ACC112 (cell line): ENCODE measurements around the gene PTGES.
A peak's percentile ranks its signal among the peaks of the same experiment; 100 is the strongest.

Source experiments
- H2AFZ ChIP-seq: fragments of 200-600 bp; sonication (generic); one replicate; pipeline ENCODE4 v1.6.0; 2017; ENCODE audit warnings: antibody characterized with exemption, low read length; ENCODE audit not compliant: unreplicated experiment
- H3K27ac ChIP-seq: fragments of 200-600 bp; sonication (generic); 2 replicates; pipeline ENCODE4 v1.5.1; 2014; ENCODE audit warnings: low read depth, mild to moderate bottlenecking, antibody characterized with exemption, low read length, moderate library complexity
- H3K27me3 ChIP-seq: fragments of 200-600 bp; sonication (generic); 2 replicates; pipeline ENCODE4 v1.6.1; 2014; ENCODE audit warnings: mild to moderate bottlenecking, antibody characterized with exemption, low read length, moderate library complexity, mixed read lengths; ENCODE audit not compliant: insufficient read depth
- H3K36me3 ChIP-seq: fragments of 200-600 bp; sonication (generic); 2 replicates; pipeline ENCODE4 v1.6.1; 2016; ENCODE audit warnings: mild to moderate bottlenecking, antibody characterized with exemption, low read length, moderate library complexity, mixed read lengths; ENCODE audit not compliant: insufficient read depth
- H3K4me1 ChIP-seq: fragments of 200-600 bp; sonication (generic); one replicate; pipeline ENCODE4 v1.6.1; 2016; ENCODE audit warnings: low read length, mixed read lengths; ENCODE audit not compliant: insufficient read depth, unreplicated experiment, control insufficient read depth
- H3K4me3 ChIP-seq: fragments of 200-600 bp; sonication (generic); 2 replicates; pipeline ENCODE4 v1.5.1; 2014; ENCODE audit warnings: mild to moderate bottlenecking, low read depth, low read length
- H3K79me2 ChIP-seq: fragments of 200-600 bp; sonication (generic); one replicate; pipeline ENCODE4 v1.6.0; 2016; ENCODE audit warnings: low read length; ENCODE audit not compliant: control insufficient read depth, unreplicated experiment, insufficient read depth

Gene PTGES

DNA sequence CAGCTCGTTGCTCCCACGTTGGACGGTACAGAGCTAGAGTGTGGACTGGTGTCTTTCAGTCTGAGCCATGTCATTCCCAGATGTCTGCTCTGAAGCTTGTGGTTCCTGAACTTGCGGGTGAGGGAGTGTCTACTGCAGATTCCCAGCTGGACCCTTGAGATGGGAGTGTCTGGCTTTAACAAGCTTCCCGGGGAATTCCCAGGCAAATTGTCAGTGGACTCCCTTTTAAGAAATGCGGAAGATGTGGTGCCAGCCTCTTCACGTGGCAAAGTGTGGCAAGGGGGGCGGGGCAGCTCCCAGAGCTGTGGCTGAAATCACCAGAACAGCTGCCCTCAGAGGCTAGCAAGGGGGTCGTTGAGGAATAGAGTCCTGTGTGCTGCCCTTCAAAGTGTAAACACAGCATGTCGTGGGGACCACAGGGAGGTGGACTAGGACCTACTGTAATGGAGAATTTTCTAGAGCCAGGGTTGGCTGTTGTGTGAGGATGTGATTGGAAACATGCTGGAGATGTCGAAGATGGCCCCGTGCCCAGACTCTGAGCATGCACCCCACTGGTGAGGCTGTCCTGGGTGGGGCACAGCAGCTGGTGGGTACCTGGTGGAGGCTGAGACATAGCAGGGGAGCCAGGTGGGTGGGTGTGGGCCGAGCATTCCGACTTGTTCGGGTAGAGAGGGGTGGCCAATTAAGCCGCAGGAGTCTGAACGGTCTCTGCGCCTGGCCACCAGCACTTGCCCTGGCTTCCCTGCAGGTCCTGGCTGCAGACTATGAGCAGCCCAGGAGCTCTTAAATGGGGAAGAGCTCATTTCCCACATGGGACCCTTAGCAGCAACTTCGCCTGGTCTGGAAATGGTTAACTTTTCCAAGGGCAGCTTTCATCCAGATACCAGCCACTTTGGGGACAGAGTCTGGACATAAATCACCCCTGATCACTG, 50.0 kb downstream of the PTGES start:
- Histone ChIP-seq H2AFZ (peak overlapping the region; percentile 1), H3K27me3 (no peaks in the 10 kb centered on the region), H3K4me3 (peak overlapping the region; percentile 22; the same call in 1 of the 2 replicates), H3K27ac (peak overlapping the region; percentile 83), H3K36me3 (no peaks in the 10 kb centered on the region), H3K4me1 (peaks cover 31% of the 10 kb centered on the region), H3K79me2 (peaks cover 17% of the 10 kb centered on the region)

DNA sequence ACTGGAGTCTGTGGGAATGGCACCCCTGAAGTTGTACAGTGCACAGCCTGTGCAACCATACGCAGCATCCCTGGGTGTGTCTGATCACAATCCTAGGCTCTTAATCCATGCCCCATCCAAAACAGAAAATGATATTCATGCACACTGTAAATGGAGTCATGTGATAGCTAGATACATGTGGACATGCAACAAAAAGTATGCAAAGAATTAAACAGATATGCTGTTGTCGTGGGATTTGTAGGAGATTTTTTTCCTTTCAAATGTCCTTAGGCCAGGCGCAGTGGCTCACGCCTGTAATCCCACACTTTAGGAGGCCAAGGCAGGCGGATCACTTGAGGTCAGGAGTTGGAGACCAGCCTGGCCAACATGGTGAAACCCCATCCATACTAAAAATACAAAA, 51.3 kb downstream of the PTGES start:
- H2AFZ ChIP-seq = no peak overlapping the region
- no peaks in the 10 kb centered on the region for H3K27me3 ChIP-seq
- H3K36me3 ChIP-seq = no peaks in the 10 kb centered on the region
- peaks cover 37% of the 10 kb centered on the region for H3K4me1 ChIP-seq
- H3K79me2 ChIP-seq = peaks cover 17% of the 10 kb centered on the region
- H3K27ac ChIP-seq = peak overlapping the region; percentile 83; the same call in 1 of the 2 replicates
- no peak overlapping the region for H3K4me3 ChIP-seq

DNA sequence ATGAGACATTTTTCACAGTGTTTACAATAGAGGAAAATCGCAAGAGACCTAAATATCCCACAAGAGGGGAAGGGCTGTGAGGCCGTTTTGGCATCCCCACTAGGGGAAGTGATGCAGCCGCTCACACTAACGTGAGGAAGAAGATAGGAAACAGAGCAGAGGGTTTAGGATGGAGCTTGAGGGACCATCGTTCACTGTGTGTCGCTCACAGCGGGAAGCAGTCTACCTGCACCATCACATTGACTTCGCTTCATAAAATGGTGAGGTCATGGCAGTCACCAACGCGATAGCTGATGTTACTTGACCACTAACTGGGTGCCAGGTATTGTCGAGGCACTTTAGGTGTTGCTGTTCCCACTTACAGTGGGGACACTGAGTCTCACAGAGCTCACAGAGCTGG, 51.8 kb downstream of the PTGES start:
- H2AFZ ChIP-seq = no peak overlapping the region
- no peaks in the 10 kb centered on the region for H3K27me3 ChIP-seq
- peaks cover 17% of the 10 kb centered on the region for H3K79me2 ChIP-seq
- no peak overlapping the region for H3K4me3 ChIP-seq
- peaks cover 37% of the 10 kb centered on the region for H3K4me1 ChIP-seq
- H3K36me3 ChIP-seq = no peaks in the 10 kb centered on the region
- H3K27ac ChIP-seq = 0 out of 2 replicates have a peak overlapping the region, but pooled peaks have one; percentile 83

DNA sequence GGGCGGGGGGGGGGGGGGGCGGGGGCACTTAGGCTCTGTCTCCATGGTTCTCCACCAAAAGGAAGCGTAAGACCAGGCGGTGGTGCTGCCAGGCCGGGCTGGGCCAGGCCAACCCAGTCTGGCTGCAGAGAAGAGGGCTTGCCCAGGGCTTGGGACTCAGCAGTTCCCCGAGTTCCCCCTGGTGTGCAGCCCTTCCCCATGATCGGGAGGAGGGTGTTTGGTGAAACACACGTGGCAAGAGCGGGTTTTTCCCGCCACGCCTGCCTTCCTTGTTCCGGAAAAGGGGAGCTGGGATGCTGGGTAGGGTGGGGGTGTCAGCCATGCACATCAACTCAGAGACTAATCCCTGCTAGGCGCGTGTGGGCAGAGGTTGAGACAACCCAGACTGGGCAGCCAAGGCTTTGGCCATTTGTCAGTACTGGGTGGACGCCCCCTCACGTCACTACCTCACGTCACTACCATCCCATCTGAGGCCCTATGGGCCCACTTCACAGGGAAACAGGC, 54.5 kb downstream of the PTGES start:
- no peak overlapping the region for H2AFZ ChIP-seq
- H3K36me3 ChIP-seq = no peaks in the 10 kb centered on the region
- H3K27me3 ChIP-seq = no peaks in the 10 kb centered on the region
- H3K4me1 ChIP-seq = peaks cover 43% of the 10 kb centered on the region
- H3K4me3 ChIP-seq = peak overlapping the region; percentile 80
- H3K27ac ChIP-seq = peak overlapping the region; percentile 98
- peaks cover 23% of the 10 kb centered on the region for H3K79me2 ChIP-seq

DNA sequence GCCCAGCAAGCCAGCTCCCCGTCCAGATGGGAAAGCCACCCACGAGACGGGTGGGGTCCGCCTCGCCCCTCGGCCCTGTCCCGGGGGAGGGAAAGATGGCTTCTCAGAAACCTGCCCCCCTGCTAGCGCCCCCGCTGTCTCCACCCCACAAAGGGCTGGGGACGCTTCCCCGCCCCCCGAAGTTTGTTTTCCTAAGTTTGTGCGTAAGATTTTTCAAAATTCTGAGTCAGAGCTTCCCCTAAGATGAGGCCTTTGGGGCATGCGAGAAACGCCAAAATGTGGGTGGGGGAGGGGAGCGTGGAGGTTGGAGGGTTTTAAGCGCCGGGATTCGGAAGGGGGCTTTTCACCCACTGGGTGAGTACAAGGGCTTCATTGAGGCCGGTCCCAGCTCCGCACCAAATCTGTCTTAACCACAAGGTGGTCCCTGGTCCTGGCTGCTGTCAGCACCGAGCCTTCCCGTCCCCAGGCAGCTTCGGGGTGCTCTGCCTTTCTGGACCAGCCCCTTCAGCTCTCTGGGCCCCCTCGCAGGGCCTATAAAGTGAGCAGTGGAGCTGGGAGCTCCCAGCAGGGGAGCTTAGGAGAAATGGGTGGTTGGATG, 55.1 kb downstream of the PTGES start:
- Histone ChIP-seq H3K27me3 (no peaks in the 10 kb centered on the region), H3K4me1 (peaks cover 37% of the 10 kb centered on the region), H3K27ac (peak overlapping the region; percentile 98), H3K79me2 (peaks cover 23% of the 10 kb centered on the region), H3K4me3 (peak overlapping the region; percentile 80), H2AFZ (no peak overlapping the region), H3K36me3 (no peaks in the 10 kb centered on the region)

DNA sequence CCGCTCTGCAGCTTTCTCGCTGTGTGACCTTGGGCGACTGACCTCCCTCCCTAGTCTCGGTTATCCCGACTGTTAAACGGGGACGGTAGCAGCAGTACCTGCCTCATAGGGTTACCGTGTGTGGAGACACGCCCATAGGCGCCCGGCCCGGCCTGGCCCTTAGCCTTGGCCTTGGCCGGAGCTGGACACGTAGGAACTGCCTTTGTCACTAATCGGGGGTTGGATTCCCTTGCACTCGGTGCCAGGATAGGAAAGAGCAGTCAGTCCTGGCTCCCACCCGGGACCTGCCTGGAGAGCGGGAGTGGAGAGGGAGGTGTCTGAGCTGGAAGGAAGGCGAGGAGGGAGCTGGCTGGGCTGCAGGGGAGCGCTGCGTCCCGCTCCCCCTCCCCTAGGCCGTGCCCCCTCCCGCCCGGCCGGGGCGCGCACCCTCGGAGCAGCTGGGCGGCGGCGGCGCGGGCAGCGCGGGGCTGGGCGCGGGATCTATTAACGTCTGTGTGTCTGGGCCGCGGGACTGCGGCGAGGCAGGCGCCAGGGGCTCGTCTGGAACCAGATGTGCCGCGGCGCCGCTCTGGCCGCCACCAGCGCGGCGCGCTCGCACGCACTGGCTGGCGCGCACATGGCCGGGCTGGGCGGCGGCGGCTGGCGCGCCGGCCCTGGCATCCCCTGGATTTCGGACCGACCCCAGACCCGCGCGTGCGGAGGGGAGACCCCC, 55.7 kb downstream of the PTGES start:
- peak overlapping the region; percentile 80 for H3K4me3 ChIP-seq
- H3K36me3 ChIP-seq = no peaks in the 10 kb centered on the region; the same call in 1 of the 2 replicates
- H2AFZ ChIP-seq = peak overlapping the region; percentile 4
- H3K79me2 ChIP-seq = peaks cover 19% of the 10 kb centered on the region
- H3K27me3 ChIP-seq = no peaks in the 10 kb centered on the region
- H3K27ac ChIP-seq = peak overlapping the region; percentile 98
- H3K4me1 ChIP-seq = peaks cover 32% of the 10 kb centered on the region

DNA sequence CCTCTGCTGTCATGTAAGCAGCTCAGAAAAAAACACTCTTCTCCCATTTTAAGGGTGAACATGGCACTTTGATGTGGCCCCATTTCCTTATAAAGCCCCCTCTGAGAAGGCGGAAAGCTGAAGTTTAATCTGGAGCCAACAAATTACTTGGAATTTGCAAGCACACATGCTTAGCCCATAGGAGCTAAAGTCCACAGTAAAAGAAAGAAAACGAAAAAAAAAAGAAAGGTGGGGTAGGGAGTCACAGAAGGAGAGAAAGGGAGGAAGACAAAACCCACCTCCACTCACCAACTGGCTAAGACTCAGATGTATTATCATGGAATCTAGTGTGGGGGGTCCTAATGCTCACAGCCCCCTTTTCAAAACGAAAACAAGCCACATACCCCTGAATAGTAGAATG, 57.0 kb downstream of the PTGES start:
- peak overlapping the region; percentile 36 for H3K27ac ChIP-seq
- H3K4me3 ChIP-seq = no peak overlapping the region
- H3K4me1 ChIP-seq = peaks cover 32% of the 10 kb centered on the region
- H3K36me3 ChIP-seq = no peaks in the 10 kb centered on the region; the same call in 1 of the 2 replicates
- H3K27me3 ChIP-seq = no peaks in the 10 kb centered on the region
- peaks cover 14% of the 10 kb centered on the region for H3K79me2 ChIP-seq
- no peak overlapping the region for H2AFZ ChIP-seq

DNA sequence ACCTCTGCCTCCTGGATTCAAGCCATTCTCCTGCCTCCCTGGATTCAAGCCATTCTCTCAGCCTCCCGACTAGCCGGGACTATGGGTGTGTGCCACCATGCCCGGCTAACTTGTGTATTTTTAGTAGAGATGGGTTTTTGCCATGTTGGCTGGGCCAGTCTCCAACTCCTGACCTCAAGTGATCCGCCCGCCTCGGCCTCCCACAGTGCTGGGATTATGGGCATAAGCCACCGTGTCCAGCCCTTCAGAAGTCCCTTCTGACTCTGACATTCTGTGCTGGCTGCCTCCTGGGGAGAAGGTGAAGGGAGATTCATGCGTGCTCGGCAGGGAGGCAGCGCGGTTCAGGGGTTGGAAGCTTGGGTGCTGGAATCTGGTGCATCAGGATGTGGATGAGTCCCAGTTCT, 58.6 kb downstream of the PTGES start:
- Histone ChIP-seq H2AFZ (no peak overlapping the region), H3K27me3 (no peaks in the 10 kb centered on the region), H3K4me3 (no peak overlapping the region), H3K27ac (peak overlapping the region; percentile 36), H3K4me1 (peaks cover 32% of the 10 kb centered on the region), H3K36me3 (no peaks in the 10 kb centered on the region; the same call in 1 of the 2 replicates), H3K79me2 (peaks cover 14% of the 10 kb centered on the region)

DNA sequence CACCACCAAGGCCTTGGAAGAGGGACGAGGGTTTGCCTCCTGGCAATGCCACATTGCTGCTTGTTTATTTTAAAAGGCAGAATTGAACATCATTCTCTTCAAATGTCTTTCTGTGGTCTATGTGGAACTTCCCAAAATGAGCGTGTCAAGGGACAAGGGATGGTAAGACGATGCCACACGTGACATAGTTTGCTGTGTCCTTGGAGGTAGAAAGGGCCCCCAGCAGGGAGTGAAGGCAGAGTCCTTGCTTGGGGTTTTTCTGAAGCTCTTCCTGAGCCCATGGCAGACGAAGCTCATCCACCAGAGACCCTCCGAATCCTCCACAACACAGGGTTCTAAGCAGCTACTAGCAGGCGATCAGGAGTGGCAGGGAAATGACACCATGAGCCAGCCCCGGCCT, 59.1 kb downstream of the PTGES start:
- Histone ChIP-seq H3K27ac (peak overlapping the region; percentile 36), H2AFZ (no peak overlapping the region), H3K4me3 (no peak overlapping the region), H3K79me2 (peaks cover 13% of the 10 kb centered on the region), H3K36me3 (no peaks in the 10 kb centered on the region; the same call in 1 of the 2 replicates), H3K27me3 (no peaks in the 10 kb centered on the region), H3K4me1 (peaks cover 28% of the 10 kb centered on the region)

DNA sequence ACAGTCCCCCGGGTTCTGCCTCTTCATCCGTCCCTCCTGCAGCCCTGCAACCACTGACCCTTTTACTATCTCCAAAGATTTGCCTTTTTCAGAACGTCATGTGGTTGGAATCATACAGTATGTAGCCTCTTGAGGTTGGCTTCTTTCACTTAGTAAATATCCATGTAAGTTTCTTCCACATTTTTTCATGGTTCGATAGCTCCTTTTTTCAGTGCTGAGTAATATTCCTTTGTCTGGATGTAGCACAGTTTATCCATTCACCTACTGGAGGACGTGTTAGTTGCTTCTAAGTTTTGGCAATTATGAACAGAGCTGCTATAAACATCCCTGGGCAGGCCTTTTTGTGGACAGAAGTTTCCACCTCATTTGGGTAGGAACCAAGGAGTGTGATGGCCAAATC, 60.3 kb downstream of the PTGES start:
- no peaks in the 10 kb centered on the region; the same call in 1 of the 2 replicates for H3K36me3 ChIP-seq
- peaks cover 23% of the 10 kb centered on the region for H3K4me1 ChIP-seq
- H3K27me3 ChIP-seq = no peaks in the 10 kb centered on the region
- H3K79me2 ChIP-seq = peaks cover 10% of the 10 kb centered on the region
- H2AFZ ChIP-seq = no peak overlapping the region
- H3K4me3 ChIP-seq = no peak overlapping the region
- no peak overlapping the region for H3K27ac ChIP-seq
